CD4-positive, alpha-beta T cell treated with Interleukin-21 for 1 hour (primary cell): ENCODE measurements around the gene NDUFAF3.

Experiments used
- DNase-seq: peaks from one replicate; pipeline ENCODE4 v3.0.0-alpha.2; 2020

Gene NDUFAF3

DNA sequence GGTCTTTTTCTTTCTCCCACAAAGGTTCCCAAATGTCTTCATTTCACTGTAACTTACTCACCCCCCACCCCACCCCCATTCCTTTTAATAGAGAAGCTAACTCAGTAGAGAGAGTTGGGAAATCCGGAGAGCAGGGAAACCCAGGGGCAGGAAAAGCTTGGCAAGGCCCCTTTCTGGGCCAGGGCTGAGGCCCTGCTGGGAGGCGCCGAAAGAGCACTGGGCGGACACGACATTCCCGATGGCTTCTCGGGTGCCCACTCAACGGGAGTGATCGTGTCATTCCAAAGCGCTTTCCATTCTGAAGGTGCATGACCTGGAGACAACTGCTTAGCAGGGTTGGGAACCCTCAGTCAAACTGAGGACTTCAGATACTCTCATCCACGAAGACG lies 2.0 kb upstream of the NDUFAF3 start:
- no peak for DNase-seq

DNA sequence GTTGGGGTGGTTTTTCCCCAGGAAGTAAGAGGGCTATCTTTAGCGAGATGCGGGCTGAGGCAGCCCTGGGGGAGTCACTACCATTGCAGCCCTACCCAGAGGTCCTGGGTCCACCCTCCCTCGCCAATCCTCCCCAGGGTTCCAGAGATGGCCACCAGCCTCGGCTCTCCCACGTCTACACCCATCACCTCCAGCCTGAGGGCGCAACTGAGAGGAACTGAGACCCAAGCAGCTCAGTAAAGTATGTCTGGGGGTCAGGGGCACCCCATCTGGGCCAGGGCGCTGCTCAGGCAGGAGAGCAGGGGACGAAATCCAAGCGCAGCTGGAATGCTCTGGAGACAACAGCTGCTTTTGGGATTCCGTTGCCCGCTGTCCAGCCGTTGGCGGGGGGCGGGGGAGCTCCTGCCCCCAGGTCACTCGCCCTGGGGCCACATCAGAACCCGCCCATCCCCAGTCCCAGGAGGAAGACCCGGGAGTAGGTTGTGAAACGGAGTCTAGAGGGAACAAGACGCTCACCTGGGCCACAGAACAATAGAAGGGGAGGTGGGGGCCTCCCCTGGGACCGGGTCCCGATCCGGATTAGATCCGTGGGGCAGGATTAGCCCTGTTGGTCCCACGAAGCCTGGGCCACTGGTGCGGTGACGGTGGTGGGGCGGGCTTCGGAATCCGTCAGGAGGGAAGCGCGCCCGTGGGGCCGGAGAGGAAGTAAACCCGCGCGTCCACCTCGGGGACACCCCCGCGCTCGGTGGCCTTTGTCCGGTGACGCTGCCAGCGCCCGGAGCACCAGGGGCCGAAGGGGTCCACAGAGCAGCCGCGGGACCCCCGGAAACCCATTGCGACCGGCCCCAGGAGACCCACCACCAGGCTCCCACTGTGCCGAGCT lies 1.4 kb upstream of the NDUFAF3 start:
- DNase-seq, result peak; percentile 38

DNA sequence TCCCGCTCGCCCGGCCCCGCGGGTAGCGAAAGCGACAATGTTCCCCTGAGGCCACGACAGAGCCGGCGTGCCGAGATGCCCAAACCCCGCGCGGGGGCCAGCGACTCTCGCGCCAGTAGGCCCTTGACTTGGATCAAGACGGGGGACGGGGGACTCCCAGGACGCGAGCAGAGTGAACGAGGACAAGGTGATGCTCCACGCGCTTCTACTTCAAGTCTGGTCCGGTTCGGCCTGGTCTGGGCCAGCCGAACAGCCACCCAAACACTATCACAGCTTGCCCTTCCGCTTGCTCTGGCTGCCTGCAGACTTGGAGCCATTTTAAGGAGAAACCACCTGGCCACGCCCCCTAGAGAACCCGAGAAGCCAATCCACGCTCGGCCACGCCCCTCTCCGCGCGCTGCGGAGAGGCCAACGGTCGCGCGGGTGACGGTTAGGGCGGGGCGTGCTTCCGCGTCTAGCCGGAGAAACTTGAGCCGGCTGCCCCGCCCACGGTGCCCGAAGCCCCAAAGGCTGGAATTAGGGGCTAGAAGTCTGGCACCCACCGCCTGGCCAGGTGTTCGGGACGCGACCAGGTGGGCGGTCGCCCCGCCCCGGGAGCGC lies 608 bp upstream of the NDUFAF3 start:
- peak; percentile 99 for DNase-seq

DNA sequence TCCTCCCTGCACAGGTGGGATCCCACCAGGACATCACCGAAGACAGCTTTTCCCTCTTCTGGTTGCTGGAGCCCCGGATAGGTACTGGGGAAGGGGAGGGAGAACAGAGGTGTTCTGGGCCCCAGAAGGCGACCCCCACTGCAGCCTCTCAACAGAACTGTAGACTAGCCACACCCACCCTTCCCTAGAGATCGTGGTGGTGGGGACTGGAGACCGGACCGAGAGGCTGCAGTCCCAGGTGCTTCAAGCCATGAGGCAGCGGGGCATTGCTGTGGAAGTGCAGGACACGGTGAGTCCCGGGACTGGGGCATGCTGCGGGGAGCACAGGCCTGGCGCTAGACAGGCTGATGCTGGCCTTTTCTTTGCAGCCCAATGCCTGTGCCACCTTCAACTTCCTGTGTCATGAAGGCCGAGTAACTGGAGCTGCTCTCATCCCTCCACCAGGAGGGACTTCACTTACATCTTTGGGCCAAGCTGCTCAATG lies 809 bp downstream of the NDUFAF3 start:
- no peak for DNase-seq

DNA sequence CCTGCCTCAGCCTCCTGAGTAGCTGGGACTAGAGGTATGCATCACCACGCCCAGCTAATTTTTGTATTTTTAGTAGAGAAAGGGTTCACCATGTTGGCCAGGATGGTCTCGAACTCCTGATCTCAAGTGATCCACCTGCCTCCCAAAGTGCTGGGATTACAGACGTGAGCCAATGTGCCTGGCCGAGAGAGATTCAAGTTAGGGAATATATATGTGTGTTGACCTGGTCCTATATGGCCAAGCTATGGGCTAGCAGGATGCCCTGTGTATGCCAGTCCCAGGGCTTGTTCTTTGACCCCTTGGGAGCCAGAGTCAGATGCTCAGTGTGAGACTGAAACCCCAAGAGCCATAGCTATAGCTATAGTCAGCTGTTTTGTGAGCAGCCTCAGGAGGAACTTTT lies 1.9 kb downstream of the NDUFAF3 start:
- no peak for DNase-seq

DNA sequence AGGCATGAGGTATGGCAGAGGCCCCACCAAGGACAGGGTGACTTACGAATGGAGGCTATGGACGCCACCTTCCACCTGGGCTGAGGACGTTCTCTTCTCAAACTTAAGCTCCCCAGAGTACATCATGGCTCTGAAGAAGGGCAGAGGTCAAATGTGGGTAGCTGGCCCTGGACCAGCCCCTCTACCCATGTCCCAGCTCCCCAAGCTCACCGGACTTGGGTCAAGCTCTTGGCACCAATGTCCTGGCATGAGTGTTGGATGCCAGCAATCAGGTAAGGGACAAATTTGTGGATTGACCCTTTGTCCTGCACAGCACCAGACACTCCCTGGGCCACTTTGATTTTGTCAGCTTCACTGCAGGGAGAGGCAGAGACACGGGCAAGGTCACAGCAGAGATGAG lies 2.5 kb downstream of the NDUFAF3 start:
- no peak for DNase-seq

DNA sequence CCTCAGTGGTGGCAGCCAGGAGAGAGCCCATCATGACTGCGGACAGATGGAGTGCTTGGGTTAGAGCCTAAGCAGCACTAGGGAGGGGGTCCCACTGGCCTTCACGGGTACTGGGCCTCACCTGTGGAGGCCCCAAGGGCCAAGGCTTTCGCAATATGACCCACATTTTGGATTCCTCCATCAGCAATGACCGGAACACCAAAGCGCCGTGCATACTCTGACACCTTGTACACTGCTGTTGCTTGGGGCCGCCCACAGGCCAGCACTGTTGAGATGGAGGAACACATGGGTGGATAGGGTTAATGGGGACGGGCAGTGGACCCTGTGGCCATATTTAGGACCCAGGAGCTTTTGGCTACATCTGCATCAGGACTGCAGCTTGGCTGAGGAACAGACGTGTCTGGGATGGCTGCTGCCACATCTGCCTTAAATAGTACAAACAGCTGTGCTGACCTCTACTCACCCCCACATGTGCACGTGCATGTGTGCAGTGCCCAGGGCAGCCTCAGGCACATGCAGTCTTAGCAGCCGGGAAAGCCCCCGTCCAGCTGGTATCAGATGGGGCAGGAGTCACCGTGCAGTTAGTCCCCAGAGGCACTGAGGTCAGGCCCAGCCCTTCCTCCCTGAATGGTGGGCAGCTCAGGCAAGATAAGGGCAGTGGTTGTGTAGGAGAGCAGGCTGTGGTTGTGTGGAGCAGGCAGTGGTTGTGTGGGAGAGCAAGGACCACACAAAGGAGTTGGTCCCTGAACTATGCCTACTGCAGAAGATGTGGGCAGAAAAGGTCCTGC lies 3.3 kb downstream of the NDUFAF3 start:
- no peak for DNase-seq

DNA sequence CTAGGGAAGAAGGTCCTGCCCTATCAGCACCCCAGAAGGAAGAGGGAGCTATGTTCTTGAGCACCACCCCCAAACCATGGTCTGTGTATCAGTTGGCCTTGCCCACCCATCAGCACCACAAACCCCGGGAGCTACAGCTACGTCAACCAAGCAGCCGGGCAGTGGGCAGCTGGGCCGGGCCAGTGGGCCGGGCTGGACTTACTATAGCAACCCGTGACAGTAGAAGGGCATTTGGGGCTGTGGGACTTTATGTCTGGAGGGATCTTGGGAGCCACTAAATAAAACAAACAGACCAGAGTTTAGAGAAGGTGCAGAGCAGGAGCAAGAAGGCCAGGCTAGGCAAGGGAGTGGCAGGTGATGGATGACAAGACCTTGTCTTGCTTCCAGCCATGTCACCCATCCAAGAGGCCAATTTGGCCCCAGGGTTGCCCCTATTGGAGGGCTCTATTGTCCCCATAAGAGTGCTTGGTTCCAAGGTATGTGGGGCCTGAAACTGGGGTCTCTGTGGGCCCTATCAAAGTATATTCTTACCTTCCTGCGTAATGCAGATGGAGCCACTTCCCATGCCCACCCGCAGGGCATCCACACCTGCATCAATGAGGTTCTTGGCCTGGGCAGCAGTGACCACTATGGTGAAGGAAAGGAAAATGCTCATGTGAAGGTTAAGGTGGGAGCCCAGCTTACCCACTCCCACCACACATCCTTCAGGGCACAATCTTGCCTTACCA lies 4.0 kb downstream of the NDUFAF3 start:
- DNase-seq, result no peak

DNA sequence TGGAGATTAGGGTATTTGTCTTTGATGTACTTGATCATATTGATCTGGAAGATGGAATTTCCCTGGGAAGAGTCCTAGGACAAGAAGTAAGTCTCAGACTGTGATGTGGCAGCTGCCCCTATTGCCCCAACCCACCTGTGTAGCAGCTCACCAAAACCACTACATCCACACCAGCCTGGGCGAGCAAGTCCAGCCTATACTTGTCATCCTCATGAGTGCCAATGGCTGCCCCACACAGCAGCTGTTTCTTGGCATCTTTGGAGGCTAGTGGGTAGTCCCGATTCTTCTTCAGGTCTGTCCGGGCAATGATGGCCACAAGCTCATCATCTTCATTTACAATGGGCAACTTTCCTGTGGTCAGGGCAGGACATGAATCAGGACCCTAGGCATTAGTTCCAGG lies 4.6 kb downstream of the NDUFAF3 start:
- DNase-seq, result no peak

DNA sequence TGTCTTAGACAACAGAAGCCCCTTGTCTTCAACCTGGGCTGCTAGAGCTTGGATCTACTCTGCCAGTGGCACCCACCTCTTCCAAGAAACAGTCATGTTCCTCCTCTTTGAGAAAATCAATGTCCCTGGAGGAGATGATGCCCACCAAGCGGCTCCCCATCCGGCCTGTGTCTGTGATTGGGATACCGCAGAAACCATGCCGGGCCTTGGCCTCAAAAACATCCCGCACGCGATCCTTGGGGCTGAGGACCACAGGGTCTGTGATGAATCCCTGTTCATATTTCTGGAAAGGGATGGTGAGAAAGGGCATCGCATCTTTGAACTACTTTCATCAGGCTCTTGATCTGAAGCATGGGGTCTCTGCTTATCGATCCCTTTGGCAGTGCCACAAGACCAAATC lies 5.7 kb downstream of the NDUFAF3 start:
- DNase-seq, result no peak

DNA sequence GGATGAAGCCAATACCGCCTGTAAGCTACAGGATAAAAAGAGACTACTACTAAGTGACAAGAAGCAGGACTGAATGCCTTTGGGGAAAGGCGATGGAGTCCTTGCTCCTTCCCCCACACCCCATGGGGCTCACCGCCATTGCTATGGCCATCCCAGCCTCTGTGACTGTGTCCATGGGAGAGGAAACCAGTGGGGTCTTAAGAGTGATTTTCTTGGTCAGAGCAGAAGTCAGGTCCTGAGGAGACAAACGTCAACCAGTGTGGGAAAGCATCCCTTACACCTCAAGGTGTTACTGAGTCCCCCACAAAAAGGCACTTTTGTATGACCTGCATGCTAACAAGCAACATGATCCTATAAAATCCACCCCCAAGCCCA lies 6.4 kb downstream of the NDUFAF3 start:
- DNase-seq, result no peak

DNA sequence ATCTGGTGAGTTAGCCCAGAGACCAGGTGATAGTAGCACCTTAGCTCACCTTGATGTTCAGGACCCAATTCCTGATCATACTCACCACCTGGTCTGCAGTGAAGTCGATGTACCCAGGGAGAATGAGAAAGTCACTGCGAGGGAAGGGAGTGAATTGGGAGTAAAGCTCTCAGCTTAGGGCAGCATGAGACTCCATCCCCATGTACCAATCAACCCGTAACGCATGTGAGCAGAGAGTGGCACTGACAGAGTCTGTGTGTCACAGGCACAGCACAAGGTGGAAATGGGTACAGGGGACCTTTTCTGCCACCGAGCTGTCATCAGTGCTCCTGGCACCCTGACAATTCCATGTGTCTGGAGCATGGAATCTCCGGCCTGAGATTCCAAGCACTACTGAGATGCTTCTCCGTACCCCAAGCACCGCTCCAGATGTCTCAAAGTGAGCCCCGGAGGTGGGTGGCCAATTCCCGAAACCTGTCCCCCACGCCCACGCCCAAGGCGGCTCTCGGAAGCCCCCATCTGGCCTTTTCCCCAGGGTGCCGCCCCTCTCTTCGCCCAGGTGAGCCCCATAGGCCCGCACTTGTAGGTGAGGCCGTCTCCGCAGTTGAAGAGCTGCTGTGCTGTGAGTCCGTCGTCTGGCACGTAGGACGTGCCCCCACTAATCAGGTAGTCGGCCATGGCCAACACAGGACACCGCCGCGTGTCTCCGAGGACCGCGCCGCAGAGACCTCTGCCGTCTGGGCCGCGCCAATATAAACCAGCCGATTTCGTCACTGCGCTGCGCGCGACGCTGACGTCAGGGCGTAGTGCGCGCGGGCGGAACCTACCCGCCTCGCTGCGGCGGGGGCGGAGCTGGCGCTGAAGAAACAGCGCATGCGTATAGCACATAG lies 7.0 kb downstream of the NDUFAF3 start, which contains the start of gene IMPDH2:
IMPDH2 (minus strand) TSS at position 726 of the 890 bp plus-strand sequence; CDS start at position 678, 48 bp downstream.
- DNase-seq, result peak; percentile 96

DNA sequence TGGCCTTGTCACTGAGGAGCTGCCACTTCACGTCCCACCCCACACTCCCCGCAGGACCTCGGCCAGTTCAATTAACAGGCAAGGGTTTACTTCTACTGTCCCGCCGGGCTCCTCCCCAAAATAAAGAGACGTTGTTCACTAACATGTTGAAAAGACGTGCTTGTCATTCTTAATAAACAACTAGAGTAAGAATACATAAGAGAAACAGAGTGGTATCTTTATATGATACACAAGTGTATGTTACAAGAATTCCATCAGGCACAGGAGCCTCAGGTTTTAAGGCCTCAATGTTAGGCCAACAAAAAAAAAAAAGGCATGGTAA lies 7.6 kb downstream of the NDUFAF3 start:
- DNase-seq, result no peak

DNA sequence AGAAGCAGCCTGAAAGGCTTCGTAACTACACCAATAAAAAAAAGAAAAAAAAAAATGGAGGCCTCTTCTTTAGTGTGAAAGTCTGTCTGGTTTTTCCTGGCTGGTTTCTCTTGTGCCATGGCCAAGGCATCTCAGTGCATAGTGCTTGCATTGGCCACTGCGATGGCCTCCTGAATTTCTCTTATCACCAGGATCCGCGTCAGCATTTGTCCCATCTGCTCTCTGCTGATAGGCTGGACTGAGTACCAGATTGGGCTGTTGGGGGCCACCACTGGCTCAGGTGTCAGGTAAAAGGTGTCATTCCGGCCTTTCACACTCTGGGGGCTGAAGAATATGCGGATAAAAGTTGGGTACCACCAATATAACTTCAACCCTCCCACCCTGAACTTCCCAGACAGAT lies 8.4 kb downstream of the NDUFAF3 start:
- DNase-seq, result no peak

DNA sequence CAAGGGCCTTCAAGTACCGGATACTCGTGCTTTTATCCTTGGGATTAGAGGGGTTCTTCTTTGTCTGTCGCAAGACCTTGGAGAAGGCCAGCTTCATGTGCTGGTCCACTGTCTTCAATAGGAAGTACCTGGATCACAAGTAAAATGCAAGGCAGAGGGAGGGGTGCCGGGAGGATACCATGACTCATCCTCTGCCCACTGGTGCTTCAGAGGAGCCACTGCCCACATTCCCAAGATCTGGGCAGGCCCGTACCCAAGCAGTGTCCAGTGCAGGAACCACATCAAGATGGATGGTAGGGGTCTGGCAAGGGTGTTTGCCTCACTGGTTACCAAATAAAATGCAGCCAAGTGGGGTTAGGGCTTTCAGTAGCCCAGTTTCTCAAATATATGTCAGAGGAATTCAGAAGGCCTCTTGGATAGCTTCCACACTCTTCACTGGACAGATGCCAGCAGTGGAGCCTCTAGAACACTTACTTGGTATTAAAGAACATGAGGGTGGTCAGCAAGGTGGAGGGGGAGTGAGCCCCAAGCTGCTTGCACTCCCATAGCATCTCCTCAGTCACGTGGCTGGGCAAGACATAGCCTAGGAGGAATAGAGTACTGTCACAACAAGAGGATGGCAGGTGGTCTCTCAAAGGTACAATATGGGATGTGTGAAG lies 10.9 kb downstream of the NDUFAF3 start:
- no peak for DNase-seq

DNA sequence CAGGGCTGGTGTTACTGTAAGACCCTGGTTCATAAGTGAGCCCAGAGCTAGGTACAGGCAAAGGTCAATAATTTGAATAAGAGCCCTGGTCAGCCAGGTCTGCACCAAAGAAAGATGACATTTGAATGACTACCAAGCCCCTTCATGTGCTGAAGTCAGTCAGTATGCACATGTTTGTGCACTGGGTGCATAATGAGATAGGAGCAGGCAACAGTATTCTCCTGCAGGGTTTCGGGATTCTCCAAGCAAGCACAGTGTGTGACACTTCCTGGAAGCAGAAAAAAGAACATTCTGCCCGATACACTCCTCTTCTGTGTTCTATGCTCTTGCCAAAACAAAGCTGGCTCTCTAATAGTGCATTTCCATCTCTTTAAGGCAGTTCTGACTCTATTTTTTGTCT lies 12.7 kb downstream of the NDUFAF3 start:
- DNase-seq, result no peak

DNA sequence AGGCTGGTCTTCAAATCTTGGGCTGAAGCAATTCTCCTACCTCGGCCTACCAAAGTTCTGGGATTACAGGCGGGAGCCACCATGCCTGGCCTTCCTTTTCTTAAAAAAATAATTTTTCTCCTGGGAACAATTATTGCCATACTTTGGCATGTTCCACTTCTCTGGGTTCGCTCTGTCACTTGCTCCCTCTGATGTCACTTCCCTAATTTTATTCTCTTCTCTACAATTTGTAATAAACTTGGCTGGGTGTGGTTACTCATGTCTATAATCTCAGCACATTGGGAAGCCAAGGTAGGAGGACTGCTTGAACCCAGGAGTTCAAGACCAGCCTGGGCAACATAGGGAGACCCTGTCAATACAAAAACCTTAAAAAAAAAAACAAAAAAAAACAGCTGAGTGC lies 13.4 kb downstream of the NDUFAF3 start:
- DNase-seq, result no peak

DNA sequence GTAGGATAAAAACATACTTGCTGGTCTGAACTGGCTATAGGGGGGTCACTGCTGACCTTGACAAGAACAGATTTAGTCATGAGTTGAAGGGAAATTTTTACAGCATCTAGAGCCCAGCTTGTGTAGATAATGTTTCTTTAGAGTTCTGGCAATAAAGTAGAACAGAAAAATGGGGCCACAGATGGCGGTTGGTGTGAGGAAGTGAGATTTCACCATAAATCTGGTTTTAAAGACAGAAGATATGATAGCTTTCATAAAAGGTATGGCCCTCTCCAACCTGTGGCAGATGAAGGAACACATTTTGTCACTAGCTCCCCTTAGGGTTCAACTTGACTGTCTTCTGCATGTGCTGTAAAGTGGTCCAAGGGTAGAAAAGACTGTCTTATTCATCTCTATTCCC lies 31.6 kb downstream of the NDUFAF3 start:
- no peak for DNase-seq

DNA sequence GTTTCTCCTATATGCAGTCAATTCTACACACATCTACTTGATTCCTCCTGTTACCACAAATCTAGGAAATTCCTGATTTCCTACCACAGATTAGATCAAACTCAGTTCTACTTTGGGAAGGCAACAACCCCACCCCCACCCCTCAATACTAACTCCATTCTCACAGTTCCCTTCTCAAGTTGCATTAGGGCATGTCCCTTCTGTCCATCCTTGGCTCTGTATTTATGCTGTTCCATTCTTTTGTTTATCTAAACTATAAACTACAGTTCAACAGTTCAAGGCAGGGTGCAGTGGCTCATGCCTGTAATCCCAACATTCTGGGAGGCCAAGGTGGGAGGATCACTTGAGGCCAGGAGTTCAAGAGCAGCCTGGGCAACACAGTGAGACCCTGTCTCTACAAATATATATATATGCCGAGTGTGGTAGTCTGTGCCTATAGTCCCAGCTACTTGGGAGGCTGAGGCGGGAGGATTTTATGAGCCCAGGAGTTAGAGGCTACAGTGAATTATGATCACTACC lies 32.5 kb downstream of the NDUFAF3 start:
- no peak for DNase-seq

DNA sequence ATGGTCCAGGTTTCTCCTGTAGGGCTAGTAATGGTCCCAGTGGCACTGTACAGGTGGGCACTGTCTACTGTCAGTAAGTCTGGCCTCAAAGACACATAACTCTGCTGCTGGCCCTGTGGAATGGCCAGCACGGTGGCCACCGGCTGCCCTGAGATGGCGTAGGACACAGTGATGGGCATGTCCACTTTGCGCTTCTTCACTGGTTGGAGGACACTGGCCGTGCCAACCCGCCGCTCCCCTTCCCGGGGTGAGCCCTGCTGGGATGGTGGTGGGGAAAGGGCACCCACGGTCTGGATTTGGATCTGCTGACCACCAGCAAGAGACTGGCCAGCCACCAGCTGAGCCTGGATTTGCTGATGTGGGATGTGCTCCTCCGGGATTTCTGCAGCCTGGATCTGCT lies 35.3 kb downstream of the NDUFAF3 start:
- DNase-seq, result no peak

DNA sequence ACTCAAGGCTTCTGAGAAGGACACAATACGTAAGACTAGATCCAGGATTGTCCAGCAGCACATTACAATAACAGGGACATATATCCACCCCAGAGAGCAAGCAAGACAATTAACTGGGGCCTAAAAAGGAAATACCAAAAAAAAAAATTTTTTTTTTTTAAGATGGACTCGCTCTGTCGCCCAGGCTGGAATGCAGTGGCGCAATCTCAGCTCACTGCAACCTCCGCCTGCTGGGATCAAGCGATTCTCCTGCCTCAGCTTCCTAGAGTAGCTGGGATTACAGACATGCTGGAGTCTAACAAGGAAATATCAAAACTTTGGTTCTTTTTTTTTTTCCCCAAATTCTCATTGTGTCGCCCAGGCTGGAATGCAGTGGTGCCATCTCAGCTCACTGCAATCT lies 36.1 kb downstream of the NDUFAF3 start:
- DNase-seq, result no peak
